Skeletal muscle satellite cell (primary cell): ENCODE measurements around the gene LPP.

Experiments
- H3K27me3 ChIP-seq: 2 replicates; pipeline ENCODE4 v1.7.0; 2013; ENCODE audit warnings: low read length; ENCODE audit not compliant: control insufficient read depth, insufficient read depth
- H3K36me3 ChIP-seq: 2 replicates; pipeline ENCODE4 v1.7.0; 2013; ENCODE audit warnings: mild to moderate bottlenecking, control low read depth, low read length; ENCODE audit not compliant: insufficient read depth
- H3K4me1 ChIP-seq: 2 replicates; pipeline ENCODE4 v1.7.0; 2013; ENCODE audit warnings: low read length; ENCODE audit not compliant: control insufficient read depth, insufficient read depth
- H3K4me2 ChIP-seq: 2 replicates; pipeline ENCODE4 v1.7.0; 2013; ENCODE audit warnings: mild to moderate bottlenecking, low read length
- H3K4me3 ChIP-seq: 2 replicates; pipeline ENCODE4 v1.7.0; 2013; ENCODE audit warnings: low read length
- H3K9ac ChIP-seq: 2 replicates; pipeline ENCODE4 v1.7.0; 2013; ENCODE audit warnings: mild to moderate bottlenecking, low read depth, low read length, moderate library complexity
- H3K9me3 ChIP-seq: replicated peaks from 2 replicates; pipeline ENCODE4 v1.7.0; 2013; ENCODE audit warnings: mild to moderate bottlenecking, control low read depth, low read length

LPP gene

DNA sequence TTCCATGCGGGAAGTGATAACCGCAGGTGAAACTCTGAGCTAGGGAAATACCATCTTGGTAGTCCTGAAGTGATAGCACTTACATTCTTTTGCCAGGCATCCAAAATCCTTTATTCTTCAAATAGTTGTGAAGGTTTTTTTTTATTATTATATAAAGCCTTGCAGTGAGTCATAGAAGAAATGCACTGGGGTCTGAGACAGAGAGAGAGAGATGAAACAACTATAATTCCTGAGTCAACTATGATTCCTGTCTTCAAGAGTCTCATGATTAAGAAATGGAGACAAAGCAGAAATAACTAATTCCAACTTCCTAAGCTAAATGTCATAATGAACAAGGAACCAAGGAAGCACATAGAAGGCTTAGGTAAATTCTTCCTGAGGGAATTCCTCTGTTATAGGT lies 495.6 kb downstream of the LPP start:
- no peaks in the 10 kb centered on the region for H3K27me3 ChIP-seq
- no peak overlapping the region for H3K4me2 ChIP-seq
- no peaks in the 10 kb centered on the region for H3K36me3 ChIP-seq
- no peak overlapping the region for H3K9ac ChIP-seq
- no peaks in the 10 kb centered on the region for H3K9me3 ChIP-seq
- H3K4me1 ChIP-seq = peaks cover 9% of the 10 kb centered on the region
- H3K4me3 ChIP-seq = no peak overlapping the region

DNA sequence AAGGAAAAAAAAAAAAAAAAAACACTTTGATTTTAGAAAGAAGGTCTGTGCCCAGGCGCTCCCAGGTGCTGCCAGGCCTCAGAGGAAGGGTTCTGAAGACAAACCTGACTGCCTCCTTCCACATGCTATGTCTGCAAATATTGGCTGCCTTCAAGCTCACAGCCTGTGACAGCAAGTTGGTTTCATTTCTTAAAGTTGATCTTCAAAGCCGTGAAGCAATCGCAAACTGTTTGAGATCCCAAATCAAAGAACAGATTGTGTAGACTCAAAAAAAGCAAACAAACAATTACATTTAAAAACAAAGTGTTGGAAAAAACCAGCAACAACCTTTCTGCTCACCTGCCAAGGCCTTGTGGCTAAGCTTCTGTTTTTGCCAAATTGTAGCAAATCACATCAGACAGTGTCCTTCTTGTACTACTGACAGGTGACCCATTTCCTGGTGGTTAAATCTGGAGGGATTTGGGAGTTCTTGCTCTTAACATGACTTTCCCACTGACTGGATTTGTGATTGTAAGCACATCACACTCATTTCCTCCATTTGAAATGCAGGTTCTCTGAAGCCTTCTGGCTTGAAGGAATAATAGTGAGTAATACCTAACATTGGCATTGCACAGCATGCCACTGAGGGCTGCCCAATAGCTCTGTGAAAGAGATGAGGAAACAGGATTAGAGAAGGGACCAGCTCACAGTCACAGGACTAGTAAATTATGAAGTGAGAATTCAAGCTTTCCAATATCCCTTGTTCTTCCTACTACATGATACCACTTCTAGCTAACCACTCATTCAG lies 502.4 kb downstream of the LPP start:
- H3K4me1 ChIP-seq = peaks cover 9% of the 10 kb centered on the region
- H3K4me2 ChIP-seq = no peak overlapping the region
- H3K4me3 ChIP-seq = no peak overlapping the region
- H3K36me3 ChIP-seq = no peaks in the 10 kb centered on the region
- H3K9me3 ChIP-seq = no peaks in the 10 kb centered on the region
- no peak overlapping the region for H3K9ac ChIP-seq
- H3K27me3 ChIP-seq = no peaks in the 10 kb centered on the region

DNA sequence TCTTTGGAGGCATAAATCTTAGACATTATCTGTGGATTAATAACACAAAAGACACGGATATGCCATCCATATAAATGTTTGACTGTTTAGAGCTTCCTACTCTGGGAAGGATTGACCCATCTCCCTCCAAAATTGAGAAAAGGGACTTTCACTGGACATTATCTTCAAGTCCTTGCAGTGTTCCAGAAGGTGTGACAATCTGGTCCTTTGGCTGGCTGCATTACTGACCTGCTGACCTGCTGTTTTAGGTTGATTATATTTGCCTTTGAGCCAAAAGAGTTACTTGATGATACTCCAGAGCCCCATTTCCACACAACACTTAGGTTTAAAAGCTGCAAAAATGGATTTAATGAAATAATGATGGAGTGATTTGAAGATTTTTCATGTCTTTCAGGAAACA lies 504.6 kb downstream of the LPP start:
- no peak overlapping the region for H3K4me2 ChIP-seq
- H3K27me3 ChIP-seq = no peaks in the 10 kb centered on the region
- no peak overlapping the region for H3K9ac ChIP-seq
- no peak overlapping the region for H3K4me3 ChIP-seq
- no peaks in the 10 kb centered on the region for H3K36me3 ChIP-seq
- H3K9me3 ChIP-seq = no peaks in the 10 kb centered on the region
- H3K4me1 ChIP-seq = peaks cover 9% of the 10 kb centered on the region

DNA sequence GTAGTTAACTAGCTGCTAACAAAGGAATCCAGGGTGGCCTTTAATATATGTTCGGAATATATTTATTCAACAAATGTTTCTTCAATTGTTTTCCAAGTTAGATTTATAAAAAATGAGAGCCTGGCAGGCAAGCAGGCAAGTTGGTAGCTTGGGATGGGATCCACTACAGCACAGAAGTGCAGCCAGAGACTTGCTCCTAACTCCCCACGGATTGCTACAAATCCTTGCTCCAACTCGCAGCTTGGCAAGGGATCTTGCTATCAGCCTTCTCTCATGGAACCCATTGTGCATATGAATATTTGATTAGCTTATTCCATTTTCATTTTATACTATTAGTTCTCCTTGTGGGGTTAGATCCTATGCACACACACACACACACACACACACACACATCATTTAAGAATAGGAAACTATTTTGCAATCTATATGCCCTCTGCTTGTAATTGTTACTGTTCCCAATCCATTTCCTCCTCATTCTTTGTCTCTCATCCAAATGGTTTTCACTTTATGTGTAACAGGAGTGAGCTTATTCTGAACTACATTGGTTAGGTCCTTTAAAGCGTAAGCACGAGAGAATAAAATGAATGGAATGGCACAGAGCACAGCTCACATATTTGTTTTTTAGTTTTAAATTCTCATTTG lies 505.6 kb downstream of the LPP start:
- H3K9ac ChIP-seq = no peak overlapping the region
- H3K36me3 ChIP-seq = no peaks in the 10 kb centered on the region
- no peak overlapping the region for H3K4me3 ChIP-seq
- H3K27me3 ChIP-seq = no peaks in the 10 kb centered on the region
- H3K4me2 ChIP-seq = no peak overlapping the region
- H3K9me3 ChIP-seq = no peaks in the 10 kb centered on the region
- peaks cover 9% of the 10 kb centered on the region for H3K4me1 ChIP-seq

DNA sequence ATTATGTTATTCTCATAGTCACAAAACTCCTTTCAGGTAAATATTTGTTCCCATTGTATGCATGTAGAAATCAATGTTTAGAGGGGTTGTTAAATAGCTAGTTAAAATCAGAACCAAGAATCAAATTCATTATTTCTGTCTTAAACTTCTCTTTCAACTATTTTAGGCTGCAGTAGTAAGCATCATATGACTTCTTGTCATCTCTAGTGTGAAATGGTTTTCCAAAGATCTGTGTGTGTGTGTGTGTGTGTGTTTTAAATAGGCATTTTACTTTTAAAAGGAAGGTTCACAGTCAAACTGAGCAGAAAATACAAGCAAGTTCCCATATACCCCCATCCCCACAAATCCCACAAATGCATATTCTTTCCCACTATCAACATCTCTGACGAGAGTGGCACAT lies 506.5 kb downstream of the LPP start:
- no peaks in the 10 kb centered on the region for H3K27me3 ChIP-seq
- no peak overlapping the region for H3K4me3 ChIP-seq
- H3K9ac ChIP-seq = no peak overlapping the region
- H3K36me3 ChIP-seq = no peaks in the 10 kb centered on the region
- peaks cover 9% of the 10 kb centered on the region for H3K4me1 ChIP-seq
- H3K4me2 ChIP-seq = no peak overlapping the region
- no peaks in the 10 kb centered on the region for H3K9me3 ChIP-seq

DNA sequence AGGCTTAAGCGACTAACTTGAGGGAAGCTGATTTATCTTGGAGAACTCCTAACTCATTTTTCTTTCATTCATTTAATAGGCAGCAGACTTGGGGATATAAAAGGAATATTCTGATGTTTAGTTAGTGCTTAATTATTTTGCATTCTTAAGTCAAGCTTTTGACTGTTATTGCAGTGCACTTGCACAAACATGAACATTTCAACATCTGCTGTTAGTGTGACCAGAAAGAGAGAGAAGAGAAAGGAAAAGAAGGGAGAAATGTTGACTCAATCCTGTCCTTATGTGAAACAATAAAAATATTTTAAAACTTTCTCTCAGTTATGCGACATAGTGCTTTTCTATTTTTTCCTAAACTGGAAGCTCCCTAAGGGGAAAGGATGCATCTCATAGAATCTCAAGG lies 507.8 kb downstream of the LPP start:
- no peaks in the 10 kb centered on the region for H3K36me3 ChIP-seq
- H3K4me1 ChIP-seq = peaks cover 2% of the 10 kb centered on the region
- no peak overlapping the region for H3K4me2 ChIP-seq

DNA sequence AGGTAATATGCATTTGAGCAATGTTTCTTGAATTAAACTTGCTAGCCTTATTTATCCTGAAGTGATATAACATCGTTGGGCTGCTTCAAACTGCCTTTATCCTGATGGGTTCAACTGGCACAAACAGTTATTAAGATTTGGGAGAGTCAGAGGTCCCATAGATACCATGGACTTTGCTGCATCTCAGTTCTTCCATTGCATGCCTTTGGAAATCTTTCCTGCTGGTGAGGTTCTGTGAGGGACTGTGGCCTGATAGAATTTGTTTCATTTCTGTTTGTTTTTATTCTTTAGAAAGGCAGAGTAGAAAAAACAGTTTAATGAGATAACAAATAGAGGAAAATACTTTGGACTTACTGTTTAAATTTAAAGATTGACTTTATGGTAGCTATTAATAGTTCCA lies 508.3 kb downstream of the LPP start:
- no peak overlapping the region for H3K4me2 ChIP-seq
- H3K36me3 ChIP-seq = no peaks in the 10 kb centered on the region
- H3K4me1 ChIP-seq = no peaks in the 10 kb centered on the region

More for the DNA sequence above, 507.8 kb downstream of the LPP start:
- Histone ChIP-seq H3K9me3 (no peaks in the 10 kb centered on the region), H3K9ac (no peak overlapping the region), H3K4me3 (no peak overlapping the region), H3K27me3 (no peaks in the 10 kb centered on the region)

DNA sequence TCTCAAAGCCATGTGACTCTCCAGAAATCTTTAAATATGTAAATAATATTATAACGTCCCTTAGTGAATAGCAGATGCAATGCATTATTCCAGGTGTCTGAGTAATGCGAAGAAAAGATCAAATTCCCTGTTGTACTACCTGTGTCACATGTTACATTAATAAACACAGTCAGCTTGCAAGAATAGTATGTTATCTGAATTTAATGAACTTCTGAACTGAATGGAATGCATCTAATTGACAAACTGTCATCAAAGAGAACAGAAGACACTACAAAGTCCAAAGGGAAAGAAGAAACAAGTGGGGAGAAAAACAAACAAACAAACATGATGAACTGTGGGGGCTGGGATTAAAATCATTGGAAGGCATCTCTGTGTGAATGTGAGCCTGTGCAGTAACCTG lies 508.8 kb downstream of the LPP start:
- H3K4me3 ChIP-seq = no peak overlapping the region
- no peak overlapping the region for H3K4me2 ChIP-seq
- H3K9ac ChIP-seq = no peak overlapping the region
- no peaks in the 10 kb centered on the region for H3K4me1 ChIP-seq
- H3K27me3 ChIP-seq = no peaks in the 10 kb centered on the region
- no peaks in the 10 kb centered on the region for H3K9me3 ChIP-seq
- H3K36me3 ChIP-seq = no peaks in the 10 kb centered on the region

More for the DNA sequence above, 508.3 kb downstream of the LPP start:
- H3K9me3 ChIP-seq = no peaks in the 10 kb centered on the region
- H3K4me3 ChIP-seq = no peak overlapping the region
- H3K9ac ChIP-seq = no peak overlapping the region
- no peaks in the 10 kb centered on the region for H3K27me3 ChIP-seq

DNA sequence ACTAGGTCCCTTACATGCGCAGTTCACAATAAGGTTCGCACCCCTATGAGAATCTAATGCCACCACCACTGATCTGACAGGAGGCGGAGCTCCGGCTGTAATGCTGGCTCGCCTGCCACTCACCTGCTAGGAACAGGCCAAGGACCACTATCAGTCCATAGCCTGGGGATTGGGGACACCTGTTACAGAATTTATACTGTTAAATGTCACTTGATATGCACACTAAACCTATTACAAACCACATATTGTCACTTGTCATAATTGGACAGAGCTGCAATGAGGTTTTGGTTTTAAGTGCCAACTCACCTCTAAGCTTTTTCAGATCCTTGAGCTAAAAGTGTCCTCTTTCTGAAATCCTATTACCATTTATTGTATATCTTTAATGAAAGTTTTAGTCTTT lies 509.9 kb downstream of the LPP start:
- no peaks in the 10 kb centered on the region for H3K9me3 ChIP-seq
- H3K9ac ChIP-seq = no peak overlapping the region
- no peak overlapping the region for H3K4me2 ChIP-seq
- no peaks in the 10 kb centered on the region for H3K27me3 ChIP-seq
- no peaks in the 10 kb centered on the region for H3K4me1 ChIP-seq
- no peak overlapping the region for H3K4me3 ChIP-seq
- no peaks in the 10 kb centered on the region for H3K36me3 ChIP-seq

DNA sequence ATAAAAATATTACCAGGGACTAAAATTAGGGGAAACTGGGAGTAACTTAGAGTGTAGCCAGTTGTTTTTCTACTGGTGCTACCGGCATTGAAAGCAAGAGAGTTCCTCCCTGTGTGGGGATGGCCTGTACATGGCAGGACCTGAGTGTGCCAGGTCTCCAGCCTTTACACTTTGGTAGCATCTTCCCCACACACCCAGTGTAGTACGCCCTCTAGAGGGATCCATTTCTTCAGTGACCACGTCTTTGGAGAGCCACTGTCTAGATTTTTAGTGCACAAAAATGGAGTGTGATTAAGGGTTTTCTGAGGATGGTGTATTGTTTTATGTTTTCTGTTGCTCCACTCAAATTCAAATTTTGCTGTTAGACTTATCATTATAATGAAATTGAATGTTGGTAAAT lies 510.8 kb downstream of the LPP start:
- H3K36me3 ChIP-seq = no peaks in the 10 kb centered on the region
- no peak overlapping the region for H3K4me3 ChIP-seq
- no peak overlapping the region for H3K9ac ChIP-seq
- H3K4me1 ChIP-seq = no peaks in the 10 kb centered on the region
- H3K4me2 ChIP-seq = no peak overlapping the region
- H3K27me3 ChIP-seq = no peaks in the 10 kb centered on the region
- H3K9me3 ChIP-seq = no peaks in the 10 kb centered on the region

DNA sequence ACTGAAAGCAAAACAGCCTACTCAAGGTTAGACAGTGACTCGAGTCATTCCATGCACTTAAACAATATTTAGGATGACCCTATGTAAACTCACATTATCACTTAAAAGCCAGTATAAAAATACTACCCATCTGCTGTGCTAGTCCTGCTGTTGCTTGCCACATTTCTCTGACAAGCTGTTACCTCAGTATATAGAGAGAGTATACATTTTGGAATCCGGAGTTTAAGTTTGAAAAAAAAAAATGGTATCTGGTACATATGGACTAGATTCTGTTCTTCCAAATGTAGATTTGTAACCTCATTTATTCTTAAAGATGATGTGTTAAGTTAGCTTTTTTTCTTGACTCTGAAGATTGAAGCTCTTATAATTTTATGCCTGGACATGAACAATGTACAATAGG lies 514.0 kb downstream of the LPP start:
- no peaks in the 10 kb centered on the region for H3K27me3 ChIP-seq
- H3K4me1 ChIP-seq = no peaks in the 10 kb centered on the region
- no peak overlapping the region for H3K4me3 ChIP-seq
- no peaks in the 10 kb centered on the region for H3K9me3 ChIP-seq
- H3K9ac ChIP-seq = no peak overlapping the region
- no peaks in the 10 kb centered on the region for H3K36me3 ChIP-seq
- no peak overlapping the region for H3K4me2 ChIP-seq

DNA sequence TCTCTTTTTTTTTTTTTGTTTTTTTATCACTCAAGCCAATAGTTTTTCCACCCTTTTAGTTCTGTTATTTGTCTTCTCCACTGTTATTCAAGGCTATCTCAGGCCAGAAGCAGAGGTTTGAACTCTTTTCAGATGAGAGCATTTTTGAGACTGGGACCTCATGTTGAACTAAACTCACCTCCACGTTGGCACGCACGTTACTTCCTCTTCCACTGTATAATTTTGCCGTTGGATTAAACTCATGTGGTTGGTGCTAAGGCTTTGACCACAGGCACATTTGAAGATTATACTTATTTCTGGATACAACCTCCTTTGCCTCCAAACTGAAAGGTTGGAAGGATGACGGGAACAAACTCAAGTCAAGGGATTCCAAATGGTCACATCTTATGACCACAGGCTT lies 516.5 kb downstream of the LPP start:
- Histone ChIP-seq H3K4me1 (peaks cover 14% of the 10 kb centered on the region), H3K4me2 (no peak overlapping the region), H3K9me3 (no peaks in the 10 kb centered on the region), H3K27me3 (no peaks in the 10 kb centered on the region), H3K4me3 (no peak overlapping the region), H3K9ac (no peak overlapping the region), H3K36me3 (no peaks in the 10 kb centered on the region)
